ENCODE measurements around the gene SLCO2B1.

SLCO2B1 gene

DNA sequence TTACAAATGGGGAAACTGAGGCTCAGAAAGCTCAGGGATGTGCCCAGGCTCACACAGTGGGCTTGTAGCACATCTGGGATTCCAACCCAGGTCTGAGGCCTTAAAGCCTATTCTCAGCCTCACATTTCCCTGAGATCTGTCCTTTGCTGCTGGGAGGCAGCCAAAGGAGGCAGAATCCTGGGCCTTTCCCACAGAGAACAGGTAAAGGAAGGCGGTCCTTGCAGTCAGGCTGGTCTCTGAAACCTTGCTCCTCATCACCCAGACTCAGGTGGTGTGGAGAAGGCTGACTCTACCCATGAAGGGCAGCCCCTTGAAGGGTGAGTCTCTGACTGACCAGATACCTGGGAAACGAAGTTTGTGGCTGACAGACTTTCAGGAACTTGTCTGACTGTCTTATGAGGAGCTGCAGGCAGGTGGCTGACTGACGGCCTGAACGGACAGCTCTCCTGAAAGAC is 7.8 kb downstream of the SLCO2B1 start:
- ChIA-PET CTCF (interaction anchor here (0.8 to 2.2 kb wide), 2 partner anchors 18 to 46 kb away, joined by 3 to 7 read pairs; no protein-coding TSS in a partner anchor), POLR2A (no interaction called here)
- DNase-seq (ENCODE audit: extremely low spot score): no peak
- TF ChIP-seq SP1 (IDR thresholded peaks at IDR 0.05): no peak
- TF ChIP-seq LEF1 (IDR thresholded peaks at IDR 0.05; ENCODE audit: borderline replicate concordance): no peak
- TF ChIP-seq HDGF (IDR thresholded peaks at IDR 0.05; ENCODE audit: borderline replicate concordance): no peak
- TF ChIP-seq FOXM1 (IDR thresholded peaks at IDR 0.05; ENCODE audit: borderline replicate concordance): no peak
- TF ChIP-seq NFRKB (IDR thresholded peaks at IDR 0.05): no peak
- TF ChIP-seq SUZ12 (IDR thresholded peaks at IDR 0.05): no peak
- TF ChIP-seq ZNF384 (IDR thresholded peaks at IDR 0.05): no peak
- no peak for TF ChIP-seq ARNT (IDR thresholded peaks at IDR 0.05)
- TF ChIP-seq FOXA1 (IDR thresholded peaks at IDR 0.05): no peak
- no peak for TF ChIP-seq L3MBTL2 (conservative IDR thresholded peaks at IDR 0.05)
- TF ChIP-seq CTBP1 (IDR thresholded peaks at IDR 0.05; ENCODE audit: borderline replicate concordance): no peak
- TF ChIP-seq, protein P1, sequence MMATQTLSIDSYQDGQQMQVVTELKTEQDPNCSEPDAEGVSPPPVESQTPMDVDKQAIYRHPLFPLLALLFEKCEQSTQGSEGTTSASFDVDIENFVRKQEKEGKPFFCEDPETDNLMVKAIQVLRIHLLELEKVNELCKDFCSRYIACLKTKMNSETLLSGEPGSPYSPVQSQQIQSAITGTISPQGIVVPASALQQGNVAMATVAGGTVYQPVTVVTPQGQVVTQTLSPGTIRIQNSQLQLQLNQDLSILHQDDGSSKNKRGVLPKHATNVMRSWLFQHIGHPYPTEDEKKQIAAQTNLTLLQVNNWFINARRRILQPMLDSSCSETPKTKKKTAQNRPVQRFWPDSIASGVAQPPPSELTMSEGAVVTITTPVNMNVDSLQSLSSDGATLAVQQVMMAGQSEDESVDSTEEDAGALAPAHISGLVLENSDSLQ (IDR thresholded peaks at IDR 0.05): no peak
- no peak for TF ChIP-seq TARDBP (IDR thresholded peaks at IDR 0.05)
- TF ChIP-seq FOXK2 (IDR thresholded peaks at IDR 0.05): no peak
- no peak for TF ChIP-seq ELF4 (IDR thresholded peaks at IDR 0.05)
- no peak for TF ChIP-seq BHLHE40 (IDR thresholded peaks at IDR 0.05; ENCODE audit: borderline replicate concordance)

DNA sequence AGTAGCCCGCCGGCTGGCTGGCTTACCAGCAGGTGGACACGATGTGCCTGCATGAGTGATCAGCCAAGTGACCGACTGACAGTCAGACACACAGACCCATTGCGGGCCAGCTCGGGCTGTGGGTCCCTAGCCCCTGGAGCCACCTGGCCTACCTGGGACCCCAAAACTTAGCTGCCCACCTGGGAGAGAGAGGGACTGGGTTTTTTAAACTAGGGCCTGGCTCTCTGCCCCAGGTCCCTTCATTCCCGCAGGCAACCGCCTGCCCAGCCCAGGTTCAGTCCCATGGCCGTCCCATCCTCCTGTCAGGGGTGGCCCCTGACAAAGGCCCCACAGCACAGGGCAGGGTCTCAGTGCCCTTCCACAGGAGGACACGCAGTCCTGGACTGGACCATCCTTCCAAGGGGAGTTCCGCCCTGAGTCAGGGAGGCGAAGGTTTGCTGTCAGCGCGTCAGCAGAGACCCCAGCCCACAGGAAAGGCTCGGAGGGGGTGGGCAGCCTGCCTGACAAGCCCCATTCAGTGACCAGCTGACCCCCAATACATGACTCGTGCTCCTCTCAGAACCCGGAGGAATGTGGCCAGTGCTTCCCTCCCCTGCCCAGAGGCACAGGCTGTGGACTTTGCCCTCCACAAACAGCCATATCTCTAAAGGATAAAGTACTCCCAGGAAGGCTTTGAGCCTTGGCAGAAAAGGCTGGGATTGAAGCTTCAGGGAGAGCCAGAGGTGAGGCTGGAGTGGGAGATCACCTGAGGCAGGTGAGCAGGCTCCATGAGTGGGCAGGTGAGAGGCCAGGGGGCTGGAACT is 8.4 kb downstream of the SLCO2B1 start:
- ChIA-PET POLR2A (no interaction called here), CTCF (interaction anchor here (0.8 to 2.2 kb wide), 2 partner anchors 19 to 46 kb away, joined by 3 to 7 read pairs; no protein-coding TSS in a partner anchor)
- TF ChIP-seq SP1 (IDR thresholded peaks at IDR 0.05): no peak
- TF ChIP-seq HDGF (IDR thresholded peaks at IDR 0.05; ENCODE audit: borderline replicate concordance): no peak
- TF ChIP-seq, protein P1 (IDR thresholded peaks at IDR 0.05): no peak
- TF ChIP-seq LEF1 (IDR thresholded peaks at IDR 0.05; ENCODE audit: borderline replicate concordance): no peak
- TF ChIP-seq ARNT (IDR thresholded peaks at IDR 0.05): no peak
- no peak for TF ChIP-seq ELF4 (IDR thresholded peaks at IDR 0.05)
- DNase-seq (ENCODE audit: extremely low spot score): no peak

DNA sequence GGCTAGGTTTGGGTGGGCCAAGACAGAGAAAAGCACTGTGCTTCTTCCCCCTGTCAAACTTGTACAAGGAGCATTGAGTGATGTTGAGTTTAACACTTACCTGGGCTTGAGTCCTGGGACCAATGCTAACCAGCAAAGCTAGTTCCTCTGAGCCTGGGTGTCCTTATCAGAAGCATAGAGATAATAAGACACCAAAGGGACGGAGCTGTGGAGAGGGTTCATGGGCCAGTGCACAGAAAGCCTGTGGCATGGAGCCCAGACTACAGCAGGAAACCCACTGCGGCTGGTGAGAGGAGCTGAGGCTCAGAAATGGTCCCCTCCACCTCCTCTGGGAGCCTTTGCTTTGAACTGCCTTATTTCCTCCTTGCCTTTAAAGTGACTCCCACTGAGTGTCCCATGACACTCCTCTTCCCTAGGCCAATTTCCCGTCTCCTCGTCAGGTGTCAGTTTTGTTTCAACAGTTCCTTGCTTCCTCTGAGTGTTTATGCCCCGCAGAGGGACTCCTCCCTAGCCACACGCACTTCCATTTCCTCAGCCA is 9.4 kb downstream of the SLCO2B1 start:
- POLR2A ChIA-PET: no interaction called here
- DNase-seq (ENCODE audit: extremely low spot score): no peak
- CTCF ChIA-PET: interaction anchor here (2.2 kb wide), 1 partner anchor 45 kb away, joined by 7 read pairs; no protein-coding TSS in a partner anchor

DNA sequence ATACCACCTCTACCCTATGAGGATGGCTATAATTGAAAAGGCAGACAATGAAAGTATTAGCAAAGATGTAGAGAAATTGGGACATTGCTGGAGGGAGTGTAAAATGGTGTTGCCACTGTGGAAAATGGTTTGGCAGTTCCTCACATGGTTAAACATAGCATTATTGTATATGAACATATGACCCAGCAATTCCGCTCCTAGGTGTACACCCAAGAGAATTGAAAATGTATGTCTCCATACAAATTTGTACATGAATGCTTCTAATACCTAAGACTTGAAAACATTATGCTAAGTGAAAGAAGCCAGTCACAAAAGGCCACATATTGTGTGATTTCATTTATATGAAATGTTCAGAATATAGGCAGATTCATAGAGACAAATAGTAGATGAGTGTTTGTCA is 10.0 kb downstream of the SLCO2B1 start:
- no peak for DNase-seq (ENCODE audit: extremely low spot score)
- POLR2A ChIA-PET: no interaction called here
- CTCF ChIA-PET: no interaction called here
- TF ChIP-seq L3MBTL2 (conservative IDR thresholded peaks at IDR 0.05) (no peak), SP1 (IDR thresholded peaks at IDR 0.05) (no peak), TARDBP (IDR thresholded peaks at IDR 0.05) (no peak), SUZ12 (IDR thresholded peaks at IDR 0.05) (no peak), BHLHE40 (IDR thresholded peaks at IDR 0.05; ENCODE audit: borderline replicate concordance) (no peak), LEF1 (IDR thresholded peaks at IDR 0.05; ENCODE audit: borderline replicate concordance) (no peak), ARNT (IDR thresholded peaks at IDR 0.05) (no peak), ZNF384 (IDR thresholded peaks at IDR 0.05) (no peak), FOXM1 (IDR thresholded peaks at IDR 0.05; ENCODE audit: borderline replicate concordance) (no peak), NFRKB (IDR thresholded peaks at IDR 0.05) (no peak), HDGF (IDR thresholded peaks at IDR 0.05; ENCODE audit: borderline replicate concordance) (no peak), ELF4 (IDR thresholded peaks at IDR 0.05) (no peak)
- TF ChIP-seq, protein P1 (IDR thresholded peaks at IDR 0.05): no peak

More for the DNA sequence above, 9.4 kb downstream of the SLCO2B1 start:
- TF ChIP-seq L3MBTL2 (conservative IDR thresholded peaks at IDR 0.05): no peak
- no peak for TF ChIP-seq CTBP1 (IDR thresholded peaks at IDR 0.05; ENCODE audit: borderline replicate concordance)
- TF ChIP-seq, protein P1 (IDR thresholded peaks at IDR 0.05): no peak
- no peak for TF ChIP-seq NFRKB (IDR thresholded peaks at IDR 0.05)
- TF ChIP-seq FOXM1 (IDR thresholded peaks at IDR 0.05; ENCODE audit: borderline replicate concordance): no peak
- TF ChIP-seq SP1 (IDR thresholded peaks at IDR 0.05): no peak
- no peak for TF ChIP-seq FOXK2 (IDR thresholded peaks at IDR 0.05)

DNA sequence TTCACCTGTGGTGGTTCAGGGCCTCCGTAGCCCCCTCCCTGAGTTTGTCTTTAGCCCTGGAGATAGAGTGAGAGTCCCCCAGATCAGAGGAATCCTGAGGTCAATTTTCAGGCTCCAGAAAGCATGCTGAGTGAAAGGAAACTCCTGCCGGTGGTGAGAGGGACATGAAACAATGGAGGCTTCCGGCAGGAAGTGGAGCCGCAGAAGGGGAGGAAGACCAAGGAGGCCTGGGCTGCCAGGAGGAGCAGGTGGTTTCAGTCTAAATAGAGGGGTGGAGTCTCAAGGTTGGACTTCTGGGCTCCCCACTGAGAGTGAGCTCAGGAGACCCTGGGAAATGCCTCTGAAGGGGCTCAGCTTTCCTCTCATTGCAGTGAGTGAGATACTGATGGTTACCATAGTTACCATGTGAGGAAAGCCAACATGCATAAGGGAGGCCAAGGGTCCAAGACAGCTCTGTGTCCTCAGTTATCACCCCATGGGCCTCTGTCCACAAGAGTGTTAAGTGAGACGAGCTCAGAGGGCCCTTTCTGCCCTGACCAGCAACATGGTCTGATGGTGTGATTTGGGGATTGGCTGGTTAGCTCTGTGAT is 10.7 kb downstream of the SLCO2B1 start:
- TF ChIP-seq FOXA1 (IDR thresholded peaks at IDR 0.05) (no peak), TARDBP (IDR thresholded peaks at IDR 0.05) (no peak), ZNF384 (IDR thresholded peaks at IDR 0.05) (no peak), SP1 (IDR thresholded peaks at IDR 0.05) (no peak), FOXM1 (IDR thresholded peaks at IDR 0.05; ENCODE audit: borderline replicate concordance) (no peak), SUZ12 (IDR thresholded peaks at IDR 0.05) (no peak), FOXK2 (IDR thresholded peaks at IDR 0.05) (no peak), BHLHE40 (IDR thresholded peaks at IDR 0.05; ENCODE audit: borderline replicate concordance) (no peak), L3MBTL2 (conservative IDR thresholded peaks at IDR 0.05) (no peak), HDGF (IDR thresholded peaks at IDR 0.05; ENCODE audit: borderline replicate concordance) (no peak), ARNT (IDR thresholded peaks at IDR 0.05) (no peak), LEF1 (IDR thresholded peaks at IDR 0.05; ENCODE audit: borderline replicate concordance) (no peak), NFRKB (IDR thresholded peaks at IDR 0.05) (no peak), ELF4 (IDR thresholded peaks at IDR 0.05) (no peak), CTBP1 (IDR thresholded peaks at IDR 0.05; ENCODE audit: borderline replicate concordance) (no peak)
- TF ChIP-seq, protein P1 (IDR thresholded peaks at IDR 0.05): no peak
- ChIA-PET POLR2A (no interaction called here), CTCF (no interaction called here)
- no peak for DNase-seq (ENCODE audit: extremely low spot score)
